OCI-LY7 (cell line): ENCODE results near the gene DEFB108B. TPM values are rescaled to one million over a fixed set of nuclear protein-coding genes. Genes with fewer than 3 reads are reported as not detected.
"Not testable (repeated sequence)": the region's sequence is repeated elsewhere in the genome, so short reads cannot be mapped to it uniquely, and the experiment has no call there.

Experiments used
- BruUV-seq: library from RNA; stranded (reverse); fragments of 400-500 nt; replicated peaks from 2 replicates; lab custom pipeline; 2021; lab: Mats Ljungman, UMichigan
- CTCF ChIA-PET: fragments of 300-600 bp; sonication (Branson Sonifier 250); formaldehyde crosslinking; loops from one replicate; lab custom pipeline; 2022; ENCODE audit warnings: antibody characterized with exemption; ENCODE audit not compliant: unreplicated experiment; lab: Charles Lee
- POLR2A ChIA-PET: fragments of 300-600 bp; sonication (Branson Sonifier 250); formaldehyde crosslinking; loops from one replicate; lab custom pipeline; 2022; ENCODE audit warnings: antibody characterized with exemption; lab: Charles Lee
- DNase-seq: peaks from one replicate; pipeline ENCODE4 v3.0.0-alpha.2; 2015; ENCODE audit warnings: low spot score
- H2AFZ ChIP-seq: fragments of 200-600 bp; sonication (generic), shearing (Covaris generic); 2 replicates; pipeline ENCODE4 v1.6.1; 2014; ENCODE audit warnings: mild to moderate bottlenecking, antibody characterized with exemption, low read length, moderate library complexity
- H3K27ac ChIP-seq: fragments of 200-600 bp; sonication (generic); 2 replicates; pipeline ENCODE4 v1.5.1; 2014; ENCODE audit warnings: mixed run types, low read depth, mild to moderate bottlenecking, moderate library complexity, low read length, inconsistent platforms; ENCODE audit not compliant: poor library complexity, severe bottlenecking
- H3K36me3 ChIP-seq: fragments of 200-600 bp; sonication (generic); 2 replicates; pipeline ENCODE4 v1.6.1; 2014; ENCODE audit warnings: mild to moderate bottlenecking, antibody characterized with exemption, low read length, moderate library complexity, mixed read lengths; ENCODE audit not compliant: insufficient read depth
- H3K4me1 ChIP-seq: fragments of 200-600 bp; sonication (generic); 2 replicates; pipeline ENCODE4 v1.5.1; 2014; ENCODE audit warnings: mild to moderate bottlenecking, low read length; ENCODE audit not compliant: insufficient read depth, poor library complexity, severe bottlenecking
- H3K4me2 ChIP-seq: fragments of 200-600 bp; sonication (generic); 2 replicates; pipeline ENCODE4 v1.6.1; 2014; ENCODE audit warnings: mild to moderate bottlenecking, low read length
- H3K4me3 ChIP-seq: fragments of 200-600 bp; sonication (generic); 2 replicates; pipeline ENCODE4 v1.5.1; 2014; ENCODE audit warnings: mild to moderate bottlenecking, low read depth, low read length; ENCODE audit not compliant: poor library complexity, severe bottlenecking
- H3K79me2 ChIP-seq: fragments of 200-600 bp; sonication (generic); 2 replicates; pipeline ENCODE4 v1.6.1; 2016; ENCODE audit warnings: low read depth, mild to moderate bottlenecking, low read length, moderate library complexity, mixed read lengths; ENCODE audit not compliant: insufficient read depth
- H3K9me2 ChIP-seq: fragments of 200-600 bp; sonication (generic); 2 replicates; pipeline ENCODE4 v1.6.1; 2016; ENCODE audit warnings: mild to moderate bottlenecking, low read length, mixed read lengths; ENCODE audit not compliant: insufficient read depth
- H3K9me3 ChIP-seq: fragments of 200-600 bp; sonication (generic); 2 replicates; pipeline ENCODE4 v1.6.1; 2014; ENCODE audit warnings: mild to moderate bottlenecking, mixed run types, low read length, mixed read lengths
- H4K20me1 ChIP-seq: fragments of 200-600 bp; sonication (generic); 2 replicates; pipeline ENCODE4 v1.6.1; 2014; ENCODE audit warnings: mild to moderate bottlenecking, antibody characterized with exemption, low read length, moderate library complexity, mixed read lengths; ENCODE audit not compliant: insufficient read depth
- intact Hi-C: fragments of 100-400 bp; cut with micrococcal nuclease; formaldehyde crosslinking; loops from one replicate; pipeline ENCODE4 v1.10.0; 2022; ENCODE audit not compliant: unreplicated experiment
- small RNA-seq: library from RNA; depleted of rRNA; stranded (forward); fragments of <200 nt; gene quantifications from one replicate; pipeline ENCODE3, GENCODE V24; 2014
- total RNA-seq, 2 experiments: library from RNA; depleted of rRNA in 1 of 2; stranded (reverse); fragments of >200 nt in 1 of 2; shearing (Covaris generic) in 1 of 2; gene quantifications; 2 replicates each; pipeline ENCODE4 v1.2.3, GENCODE V29; 2014 to 2022

The DEFB108B gene
- total RNA-seq, 2 experiments from 2014 or later, result not detected

DNA sequence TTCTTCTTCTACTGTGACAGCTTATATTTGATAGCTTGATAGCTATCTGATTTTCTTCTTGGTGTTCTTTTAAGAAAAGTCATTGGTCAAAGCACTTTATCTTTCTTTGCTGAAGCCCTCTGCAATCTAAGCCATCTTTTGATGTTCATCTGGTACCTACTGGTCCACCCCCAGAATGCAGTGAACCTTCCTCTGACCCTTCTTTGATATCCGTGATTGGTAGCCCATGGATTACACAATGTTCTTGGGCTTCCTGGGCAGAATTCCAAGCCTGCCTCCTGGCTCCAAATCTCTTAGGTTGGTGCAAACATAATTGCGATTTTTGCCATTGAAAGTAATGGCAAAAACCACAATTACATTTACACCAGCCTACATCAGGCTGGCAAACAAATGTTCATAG, 43.3 kb downstream of the DEFB108B start:
- H3K9me3 ChIP-seq, H3K4me1 ChIP-seq, H3K9me2 ChIP-seq, CTCF ChIA-PET, BruUV-seq, H3K4me3 ChIP-seq, H3K27ac ChIP-seq, H3K36me3 ChIP-seq, DNase-seq, H3K79me2 ChIP-seq, intact Hi-C loops, H4K20me1 ChIP-seq, H2AFZ ChIP-seq, POLR2A ChIA-PET, H3K4me2 ChIP-seq: not testable (repeated sequence)

DNA sequence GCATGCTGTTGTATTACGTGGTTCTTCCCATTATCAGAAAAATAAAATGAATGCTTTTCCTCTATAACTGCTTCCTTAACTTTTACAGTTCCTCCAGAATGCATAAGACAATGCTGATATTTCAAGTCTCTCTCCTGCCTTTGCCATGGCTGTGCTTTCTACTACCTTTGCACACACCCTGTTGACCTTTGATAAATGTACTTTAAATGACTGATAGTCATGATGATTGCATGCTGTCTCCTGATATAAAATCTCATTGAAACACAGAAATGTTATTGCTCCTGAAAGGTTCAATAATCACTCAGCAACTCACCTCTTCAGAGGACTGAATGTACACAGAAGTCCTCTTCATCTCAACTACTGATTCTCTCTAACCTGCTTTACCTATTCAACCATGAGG, 45.1 kb downstream of the DEFB108B start, which contains the start of gene DEFB131B:
TSS of gene DEFB131B (plus strand) at position 395 of the 400 bp plus-strand sequence. CDS start at position 395, 0 bp downstream.
- BruUV-seq, H3K36me3 ChIP-seq, H4K20me1 ChIP-seq, H3K4me3 ChIP-seq, H3K9me2 ChIP-seq, CTCF ChIA-PET, POLR2A ChIA-PET, intact Hi-C loops, H3K79me2 ChIP-seq, DNase-seq, H2AFZ ChIP-seq, H3K4me1 ChIP-seq, H3K27ac ChIP-seq, H3K4me2 ChIP-seq, H3K9me3 ChIP-seq: not testable (repeated sequence)

DNA sequence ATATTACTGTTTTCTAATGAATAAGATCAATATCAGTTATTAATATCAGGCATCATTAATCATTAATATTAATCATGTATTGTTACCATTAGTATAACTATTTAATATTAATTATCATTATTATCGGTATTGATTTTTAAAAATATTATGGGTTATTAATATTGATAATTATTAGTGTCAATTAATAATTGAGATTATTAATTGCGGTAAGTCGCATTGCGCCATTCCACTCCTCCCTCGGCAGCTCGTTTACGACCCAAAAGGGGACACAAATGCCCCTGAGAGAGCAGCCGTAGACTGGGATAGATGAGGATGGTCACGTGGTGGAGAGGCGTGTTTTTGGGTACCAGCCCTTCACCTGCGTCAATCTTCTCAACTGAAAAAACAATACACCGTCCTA, 52.8 kb downstream of the DEFB108B start:
- H3K9me3 ChIP-seq, H4K20me1 ChIP-seq, H3K4me3 ChIP-seq, H3K4me2 ChIP-seq, POLR2A ChIA-PET, DNase-seq, H3K27ac ChIP-seq, H3K9me2 ChIP-seq, H3K79me2 ChIP-seq, H3K36me3 ChIP-seq, BruUV-seq, H2AFZ ChIP-seq, H3K4me1 ChIP-seq, CTCF ChIA-PET, intact Hi-C loops: not testable (repeated sequence)

Small RNA genes within 50 kb of the gene (small RNA-seq; reads per million reads assigned to genes)
- gene RNA5SP342, result not detected

Other genes starting within 250 kb of the DEFB108B start
- not detected in 2 replicates for gene DEFB131B, start 45.3 kb downstream of the DEFB108B start, total RNA-seq (2014; rRNA removed; shearing (Covaris generic))
- not detected in 2 replicates for gene DEFB131B, start 45.3 kb downstream of the DEFB108B start, total RNA-seq (2022)
- 32.2 and 33.3 TPM in 2 replicates for gene XNDC1N, start 95.4 kb downstream of the DEFB108B start, total RNA-seq (2014; rRNA removed; shearing (Covaris generic))
- gene XNDC1N, start 95.4 kb downstream of the DEFB108B start, total RNA-seq (2022), result 33.4 and 37.0 TPM in 2 replicates
- 17.6 and 24.6 TPM in 2 replicates for gene RNF121, start 95.8 kb downstream of the DEFB108B start, total RNA-seq (2014; rRNA removed; shearing (Covaris generic))
- 28.1 and 28.5 TPM in 2 replicates for gene RNF121, start 95.8 kb downstream of the DEFB108B start, total RNA-seq (2022)
- gene IL18BP, start 165.7 kb downstream of the DEFB108B start, total RNA-seq (2014; rRNA removed; shearing (Covaris generic)), result 4.2 and 5.7 TPM in 2 replicates
- gene IL18BP, start 165.7 kb downstream of the DEFB108B start, total RNA-seq (2022), result 10.3 and 12.4 TPM in 2 replicates
- 159 and 160 TPM in 2 replicates for gene NUMA1, start 247.3 kb downstream of the DEFB108B start, total RNA-seq (2014; rRNA removed; shearing (Covaris generic))
- gene NUMA1, start 247.3 kb downstream of the DEFB108B start, total RNA-seq (2022), result 148 and 172 TPM in 2 replicates
- gene LRRC51, start 247.7 kb downstream of the DEFB108B start, total RNA-seq (2014; rRNA removed; shearing (Covaris generic)), result 15.3 and 21.1 TPM in 2 replicates
- gene LRRC51, start 247.7 kb downstream of the DEFB108B start, total RNA-seq (2022), result 9.9 and 10.8 TPM in 2 replicates